Endothelial cell of umbilical vein (primary cell): ENCODE results near the gene ZNF609.

ENCODE experiments used
- EZH2 ChIP-seq: IDR thresholded peaks from 2 replicates; pipeline ENCODE4 v1.6.1; 2012; ENCODE audit warnings: borderline replicate concordance, low read depth, mild to moderate bottlenecking, moderate library complexity, low read length, inconsistent platforms; ENCODE audit not compliant: severe bottlenecking
- JUN ChIP-seq: IDR thresholded peaks from 2 replicates; pipeline ENCODE4 v1.6.1; 2011; ENCODE audit warnings: borderline replicate concordance, low read depth; ENCODE audit not compliant: insufficient read length, insufficient read depth
- TF ChIP-seq, protein P1 (sequence below), 2 donors: IDR thresholded peaks; 1 replicate in 1 of 2; 2 replicates in 1 of 2; pipeline ENCODE4 v1.5.1; 2011; ENCODE audit warnings: low read length in 2 of 2, mild to moderate bottlenecking in 2 of 2, moderate library complexity in 2 of 2, control low read depth in 1 of 2, inconsistent platforms in 1 of 2, low read depth in 1 of 2; ENCODE audit not compliant: insufficient read depth in 1 of 2; ENCODE audit errors: extremely low read depth in 1 of 2

DNA sequence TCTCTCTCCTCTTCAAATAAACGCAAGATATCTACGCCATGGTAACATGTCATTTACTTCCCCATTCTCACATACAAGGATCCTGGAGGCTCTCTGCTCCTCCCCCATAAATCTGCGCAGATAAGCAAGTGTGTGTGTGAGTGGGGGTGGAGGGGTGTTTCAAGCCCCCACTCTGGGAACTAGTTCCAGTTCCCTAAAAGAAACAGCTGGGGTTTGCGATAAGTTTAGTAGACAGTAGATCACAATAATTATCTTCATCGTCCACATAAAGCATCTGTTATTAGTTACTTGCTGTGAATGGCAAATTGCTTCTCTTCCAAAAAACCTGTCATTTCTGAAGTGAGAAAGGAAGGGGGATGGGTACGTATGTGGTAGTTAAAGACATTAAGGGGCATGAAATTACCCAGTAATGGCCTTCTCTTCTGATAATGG, 235.2 kb downstream of the ZNF609 start:
- TF ChIP-seq EZH2 (no peak), JUN (no peak)
- TF ChIP-seq, protein P1, sequence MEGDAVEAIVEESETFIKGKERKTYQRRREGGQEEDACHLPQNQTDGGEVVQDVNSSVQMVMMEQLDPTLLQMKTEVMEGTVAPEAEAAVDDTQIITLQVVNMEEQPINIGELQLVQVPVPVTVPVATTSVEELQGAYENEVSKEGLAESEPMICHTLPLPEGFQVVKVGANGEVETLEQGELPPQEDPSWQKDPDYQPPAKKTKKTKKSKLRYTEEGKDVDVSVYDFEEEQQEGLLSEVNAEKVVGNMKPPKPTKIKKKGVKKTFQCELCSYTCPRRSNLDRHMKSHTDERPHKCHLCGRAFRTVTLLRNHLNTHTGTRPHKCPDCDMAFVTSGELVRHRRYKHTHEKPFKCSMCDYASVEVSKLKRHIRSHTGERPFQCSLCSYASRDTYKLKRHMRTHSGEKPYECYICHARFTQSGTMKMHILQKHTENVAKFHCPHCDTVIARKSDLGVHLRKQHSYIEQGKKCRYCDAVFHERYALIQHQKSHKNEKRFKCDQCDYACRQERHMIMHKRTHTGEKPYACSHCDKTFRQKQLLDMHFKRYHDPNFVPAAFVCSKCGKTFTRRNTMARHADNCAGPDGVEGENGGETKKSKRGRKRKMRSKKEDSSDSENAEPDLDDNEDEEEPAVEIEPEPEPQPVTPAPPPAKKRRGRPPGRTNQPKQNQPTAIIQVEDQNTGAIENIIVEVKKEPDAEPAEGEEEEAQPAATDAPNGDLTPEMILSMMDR (IDR thresholded peaks at IDR 0.05; ENCODE audit: extremely low read depth in 1 of 2, insufficient read depth in 1 of 2, low read depth in 1 of 2, low read length in 2 of 2): no peak
